Measurements from ENCODE around the gene FUT7.
"Not testable (repeated sequence)": the region's sequence is repeated elsewhere in the genome, so short reads cannot be mapped to it uniquely, and the experiment has no call there.

The FUT7 gene

DNA sequence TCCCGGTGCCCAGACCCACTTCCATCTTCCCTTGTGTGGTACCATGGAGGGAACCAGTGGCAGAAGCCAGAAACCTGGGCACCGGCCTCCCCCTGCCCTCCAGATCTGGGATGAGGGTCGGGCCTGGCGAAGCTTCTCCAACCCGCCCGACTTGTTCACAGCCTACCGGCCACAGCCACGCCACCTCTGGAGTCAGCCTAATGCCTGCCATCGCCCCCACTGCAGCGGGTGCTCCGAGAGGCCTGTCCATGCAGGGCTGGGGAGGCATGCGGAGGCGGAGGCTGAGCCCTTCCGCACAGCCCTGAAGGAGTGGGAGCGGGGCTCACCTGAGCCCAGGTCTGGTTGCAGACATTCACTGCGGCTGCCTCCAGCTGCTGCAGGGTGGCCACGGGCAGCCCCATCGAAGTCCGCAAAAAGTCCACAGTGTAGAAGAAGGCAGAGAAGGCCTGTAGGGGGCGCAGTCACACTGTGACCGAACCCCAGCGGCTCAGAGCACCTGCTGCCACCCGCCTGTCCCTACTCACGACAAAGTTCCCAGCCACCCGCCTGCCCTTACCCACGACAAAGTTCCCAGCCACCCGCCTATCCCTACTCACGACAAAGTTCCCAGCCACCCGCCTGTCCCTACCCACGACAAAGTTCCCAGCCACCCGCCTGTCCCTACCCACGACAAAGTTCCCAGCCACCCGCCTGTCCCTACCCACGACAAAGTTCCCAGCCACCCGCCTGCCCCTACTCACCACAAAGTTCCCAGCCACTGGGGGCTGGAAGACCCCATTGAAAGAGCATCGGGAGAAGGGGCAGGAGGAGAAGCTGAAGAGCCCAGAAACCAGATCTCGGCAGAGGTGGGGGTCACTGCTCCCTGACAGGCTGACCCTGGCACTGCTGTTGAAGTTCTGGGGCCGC, 17.9 kb upstream of the FUT7 start:
- DNase-seq = peak; percentile 77

DNA sequence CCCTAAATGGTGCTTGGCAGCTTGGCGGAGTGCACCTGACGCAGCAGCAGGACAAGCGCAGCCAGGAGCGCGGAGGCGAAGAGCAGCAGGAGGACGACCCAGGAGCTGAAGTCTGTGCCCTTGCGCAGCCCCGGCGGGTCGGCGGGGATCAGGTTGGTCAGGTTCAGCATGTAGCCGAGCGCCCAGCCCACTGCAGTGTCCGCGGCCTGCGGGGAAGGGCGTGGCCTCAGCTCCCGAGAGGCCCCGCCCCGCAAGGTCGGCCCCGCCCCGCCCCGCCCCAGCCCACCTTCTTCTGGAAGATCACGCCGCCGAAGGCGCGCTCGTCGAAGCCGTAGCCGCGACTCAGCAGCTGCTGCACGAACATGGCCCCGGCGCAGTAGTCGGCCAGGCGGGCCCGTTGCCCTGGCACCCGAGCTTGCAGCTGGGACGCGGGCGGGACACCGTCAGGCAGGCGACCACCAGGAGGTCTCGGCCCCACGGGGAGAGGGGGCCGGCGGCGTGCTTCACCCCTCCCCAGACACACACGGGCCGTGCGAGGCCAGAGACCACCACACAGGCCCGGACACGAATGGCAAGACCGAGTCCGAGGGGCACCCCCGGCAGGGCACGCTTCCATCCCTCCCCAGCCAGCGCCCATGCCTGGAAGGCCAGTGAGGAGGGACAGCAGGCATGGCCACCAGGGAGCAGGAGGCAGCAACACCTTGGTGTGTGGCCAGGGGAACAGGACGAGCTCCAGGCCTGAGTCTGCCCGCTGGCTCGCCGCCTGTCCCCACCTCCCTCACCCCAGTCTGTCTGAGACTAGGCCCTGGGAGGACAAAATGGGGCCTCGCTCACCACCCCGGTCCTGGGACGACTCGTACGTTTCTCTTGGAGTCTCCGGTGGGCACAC, 17.0 kb upstream of the FUT7 start:
- no peak for DNase-seq

GRCh38 chr9:137046088-137046787, 14.3 kb upstream of the FUT7 start, which contains the start of gene NPDC1:
Gene NPDC1 (minus strand): TSS chr9:137046177. CDS start chr9:137045989, 188 bp downstream.
- DNase-seq = peak; percentile 91

DNA sequence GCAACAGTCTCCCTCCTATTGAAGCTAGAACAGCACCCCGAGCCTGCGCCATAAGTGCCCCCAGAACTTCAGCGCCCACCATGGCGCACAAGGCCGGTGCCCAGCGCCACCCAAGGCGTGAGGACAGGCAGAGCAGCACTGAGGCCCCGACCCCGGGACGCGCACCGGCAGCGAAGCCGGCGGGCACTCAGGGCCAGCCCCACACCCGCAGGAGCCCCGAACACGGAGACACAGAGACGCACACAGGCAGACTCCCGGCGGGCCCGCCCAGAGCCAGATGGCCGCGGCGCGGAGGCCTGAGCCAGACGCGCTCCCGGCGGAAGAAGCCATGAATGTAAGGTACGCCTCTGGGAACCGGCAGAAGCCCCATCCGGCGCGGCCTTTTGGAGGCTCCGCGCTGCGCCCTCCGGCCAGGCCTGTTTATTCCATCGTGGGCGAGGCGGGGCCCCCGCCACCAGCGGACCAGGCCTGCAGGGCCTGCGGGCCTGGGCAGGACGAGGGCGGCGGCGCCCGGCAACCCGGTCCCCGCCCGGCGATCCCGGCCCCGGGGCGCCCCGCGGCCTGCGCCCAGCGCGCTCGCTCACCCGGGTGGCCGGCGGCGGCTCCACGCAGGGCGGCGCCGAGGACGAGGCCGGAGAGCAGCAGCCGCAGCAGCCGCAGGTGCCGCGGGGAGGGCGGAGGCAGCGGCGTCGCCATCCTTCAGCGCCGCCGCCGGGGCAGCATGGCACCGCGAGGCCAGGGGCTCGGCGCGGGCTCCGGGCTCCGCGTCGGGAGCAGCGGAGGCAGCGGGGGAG, 13.6 kb upstream of the FUT7 start:
- DNase-seq = peak; percentile 65

- no peak for DNase-seq
Observed at GRCh38 chr9:137044502-137045177, 12.8 kb upstream of the FUT7 start.

DNA sequence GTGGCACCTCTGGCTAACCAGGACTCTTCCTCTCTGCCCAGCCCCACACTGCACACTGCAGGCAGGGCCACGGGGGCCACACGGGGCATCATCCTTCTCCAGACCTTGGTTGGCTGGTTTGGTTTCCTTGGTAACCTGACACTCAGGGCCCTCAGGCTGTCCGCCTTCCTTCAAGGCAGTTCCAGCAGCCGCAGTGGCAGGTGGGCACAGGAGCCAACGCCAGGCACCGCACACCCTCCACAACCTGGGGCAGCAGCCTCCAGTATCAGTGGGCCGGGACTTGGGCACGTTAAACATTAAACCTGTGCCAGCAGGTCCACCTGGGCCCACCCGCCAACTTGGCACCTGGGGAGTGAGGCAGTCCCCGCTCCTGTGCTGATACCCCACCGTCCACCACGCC, 12.1 kb upstream of the FUT7 start:
- no peak for DNase-seq

DNA sequence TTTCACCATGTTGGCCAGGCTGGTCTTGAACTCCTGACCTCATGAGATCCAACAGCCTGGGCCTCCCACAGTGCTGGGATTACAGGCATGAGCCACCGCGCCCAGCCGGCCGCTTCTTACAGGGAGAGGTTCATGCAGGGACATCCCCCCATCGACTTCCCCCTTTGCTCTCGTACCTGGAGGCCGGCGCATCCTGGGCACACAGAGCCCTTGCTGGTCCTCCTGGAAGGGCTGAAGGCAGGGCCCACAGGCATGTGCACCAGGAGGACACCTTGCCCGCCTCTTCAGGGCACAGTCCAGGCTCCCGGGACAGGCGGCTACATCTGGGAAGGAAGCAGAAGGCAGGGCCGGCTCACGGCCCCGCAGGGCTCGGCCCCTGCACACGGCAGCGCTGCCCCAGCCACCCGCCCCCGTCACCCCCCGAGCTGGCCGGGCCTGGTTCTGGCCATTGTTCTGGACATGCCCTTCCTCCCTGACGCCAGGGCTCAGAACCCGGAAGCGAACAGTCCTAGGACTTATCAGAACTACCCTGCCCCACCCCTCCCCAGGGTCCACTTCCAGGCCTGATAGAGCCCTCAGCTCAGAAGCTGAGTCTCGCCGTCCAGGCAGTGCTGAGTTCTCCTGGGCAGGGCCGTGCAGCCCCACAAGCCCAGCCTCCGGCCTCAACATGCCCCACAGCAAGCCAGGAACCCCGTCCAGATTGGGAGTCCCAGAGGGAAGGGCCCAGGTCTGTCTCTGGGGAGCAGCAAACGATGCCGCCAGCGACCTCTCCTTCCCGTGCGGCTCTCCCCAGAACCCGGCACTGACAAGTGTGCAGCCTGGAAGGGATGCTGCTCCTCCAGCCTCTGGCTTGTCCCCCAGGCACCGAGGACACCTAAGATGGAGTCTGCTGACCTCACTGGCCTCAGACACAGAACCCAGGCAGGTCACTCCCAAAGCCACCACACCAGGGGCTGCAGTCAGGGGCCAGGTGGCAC, 11.2 kb upstream of the FUT7 start:
- no peak for DNase-seq

GRCh38 chr9:137041124-137041523, 9.2 kb upstream of the FUT7 start:
- DNase-seq = no peak

- DNase-seq = no peak
Observed at GRCh38 chr9:137040568-137040967, 8.7 kb upstream of the FUT7 start.

GRCh38 chr9:137039611-137040366, 7.9 kb upstream of the FUT7 start:
- DNase-seq = no peak

DNA sequence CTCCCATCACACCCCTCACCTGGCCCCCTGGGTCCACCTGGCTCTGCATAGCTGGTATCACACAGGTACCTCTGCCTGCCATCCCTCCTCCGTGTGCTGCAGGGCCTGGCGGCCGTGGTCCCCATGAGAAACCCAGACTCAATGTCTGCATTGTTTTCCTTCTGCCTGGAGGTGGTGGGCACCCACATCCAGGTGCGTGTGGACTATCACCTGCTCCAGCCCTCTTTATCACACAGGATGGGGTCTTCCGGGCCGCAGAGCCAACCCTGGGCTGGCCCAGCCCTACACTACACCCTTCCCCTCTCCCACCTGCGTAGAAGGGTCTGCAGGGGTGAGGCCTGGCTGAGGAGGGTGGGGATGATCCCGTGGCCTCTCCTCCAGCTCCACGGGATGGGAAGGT, 7.0 kb upstream of the FUT7 start:
- no peak for DNase-seq

- DNase-seq = no peak
Observed at GRCh38 chr9:137037483-137037882, 5.6 kb upstream of the FUT7 start.

DNA sequence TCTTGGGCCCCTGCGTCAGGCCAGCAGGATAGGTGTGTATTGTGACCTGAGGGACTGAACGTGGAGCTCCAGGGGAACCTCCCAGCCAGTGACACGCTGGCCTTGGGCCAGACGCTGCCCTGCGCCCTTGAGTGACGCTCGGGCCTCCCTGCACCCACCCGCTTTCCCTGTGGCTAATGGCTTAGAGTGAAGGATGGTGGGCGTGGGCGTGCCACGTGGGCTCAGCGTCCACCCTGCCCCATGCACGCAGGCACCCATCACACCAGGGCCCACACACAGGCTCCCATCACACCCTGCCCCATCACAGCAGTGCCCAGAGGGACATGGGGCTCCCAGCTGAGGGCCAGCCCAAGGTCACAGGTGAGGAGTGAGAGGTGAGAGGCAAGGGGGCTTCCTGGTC, 5.1 kb upstream of the FUT7 start:
- DNase-seq = no peak

- no peak for DNase-seq
Observed at GRCh38 chr9:137035937-137036336, 4.0 kb upstream of the FUT7 start.

GRCh38 chr9:137035507-137035834, 3.6 kb upstream of the FUT7 start:
- DNase-seq = no peak

GRCh38 chr9:137034709-137035506, 3.0 kb upstream of the FUT7 start:
- DNase-seq = peak; percentile 94

DNA sequence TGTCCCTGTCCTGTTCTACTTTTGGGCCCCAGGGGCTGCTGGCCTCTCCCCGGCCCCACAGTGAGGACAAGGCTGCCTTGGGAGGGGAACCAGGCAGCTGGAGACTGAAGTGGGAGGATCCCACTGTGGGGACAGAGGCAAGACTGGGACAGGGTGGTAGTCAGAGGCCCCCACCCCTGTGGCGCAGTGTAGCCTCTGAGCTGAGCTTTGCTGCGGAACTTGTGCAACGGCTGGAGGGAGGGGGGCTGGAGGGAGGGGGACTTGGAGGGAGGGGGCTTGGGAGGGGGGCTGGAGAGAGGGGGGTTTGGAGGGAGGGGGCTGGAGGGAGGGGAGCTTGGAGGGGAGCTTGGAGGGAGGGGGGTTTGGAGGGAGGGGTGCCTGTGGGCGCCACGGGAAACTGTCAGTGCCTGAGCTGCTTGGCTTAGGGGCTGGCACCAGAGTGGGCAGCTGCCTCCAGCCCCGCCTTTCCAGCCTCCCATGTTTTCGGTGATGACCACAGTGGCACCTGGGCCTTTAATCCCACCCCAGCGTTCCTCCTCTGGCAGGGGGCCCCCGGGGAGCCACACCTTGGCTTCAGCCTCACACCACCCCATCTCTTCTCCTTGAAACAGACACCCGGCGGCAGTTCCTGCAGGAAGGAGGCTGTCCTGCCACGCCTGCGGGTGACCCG, 2.3 kb upstream of the FUT7 start:
- DNase-seq = no peak

DNA sequence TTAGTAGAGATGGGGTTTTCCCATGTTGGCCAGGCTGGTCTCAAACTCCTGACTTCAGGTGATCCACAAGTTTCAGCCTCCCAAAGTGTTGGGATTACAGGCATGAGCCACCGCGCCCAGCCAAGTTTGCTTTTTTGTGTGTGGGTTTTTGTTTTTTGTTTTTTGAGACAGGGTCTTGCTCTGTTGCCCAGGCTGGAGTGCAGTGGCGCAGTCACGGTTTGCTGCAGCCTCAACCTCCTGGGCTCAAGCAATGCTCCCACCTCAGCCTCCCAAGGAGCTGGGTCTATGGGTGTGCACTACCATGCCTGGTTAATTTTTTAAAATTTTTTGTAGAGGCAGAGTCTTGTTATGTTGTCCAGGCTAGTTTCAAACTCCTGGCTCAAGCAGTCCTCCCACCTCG, 1.6 kb upstream of the FUT7 start:
- DNase-seq = not testable (repeated sequence)
